Rectal smooth muscle tissue (tissue), 1 donor: ENCODE results near the gene ZNF778.
"Not testable (repeated sequence)": the region's sequence is repeated elsewhere in the genome, so short reads cannot be mapped to it uniquely, and the experiment has no call there.

Experiments
- H3K27ac ChIP-seq: one replicate; pipeline ENCODE4 v1.7.0; 2013; ENCODE audit warnings: low read depth, low read length, inconsistent platforms
- H3K27me3 ChIP-seq: one replicate; pipeline ENCODE4 v1.7.0; 2013; ENCODE audit warnings: low read length; ENCODE audit not compliant: control insufficient read depth, insufficient read depth
- H3K36me3 ChIP-seq: one replicate; pipeline ENCODE4 v1.7.0; 2013; ENCODE audit warnings: low read length; ENCODE audit not compliant: control insufficient read depth, insufficient read depth
- H3K4me1 ChIP-seq: one replicate; pipeline ENCODE4 v1.7.0; 2013; ENCODE audit warnings: low read length; ENCODE audit not compliant: control insufficient read depth, insufficient read depth
- H3K4me3 ChIP-seq: one replicate; pipeline ENCODE4 v1.7.0; 2013; ENCODE audit warnings: low read length
- H3K9ac ChIP-seq: one replicate; pipeline ENCODE4 v1.7.0; 2013; ENCODE audit warnings: low read length

The ZNF778 gene

GRCh38 chr16:89246903-89247733, 29.6 kb downstream of the ZNF778 start:
- H3K36me3 ChIP-seq, result no peaks in the 10 kb centered on the region
- H3K9ac ChIP-seq, result no peak overlapping the region
- peaks cover 5% of the 10 kb centered on the region for H3K4me1 ChIP-seq
- H3K27ac ChIP-seq, result no peak overlapping the region
- H3K4me3 ChIP-seq, result peak overlapping the region; percentile 45
- H3K27me3 ChIP-seq, result no peaks in the 10 kb centered on the region

DNA sequence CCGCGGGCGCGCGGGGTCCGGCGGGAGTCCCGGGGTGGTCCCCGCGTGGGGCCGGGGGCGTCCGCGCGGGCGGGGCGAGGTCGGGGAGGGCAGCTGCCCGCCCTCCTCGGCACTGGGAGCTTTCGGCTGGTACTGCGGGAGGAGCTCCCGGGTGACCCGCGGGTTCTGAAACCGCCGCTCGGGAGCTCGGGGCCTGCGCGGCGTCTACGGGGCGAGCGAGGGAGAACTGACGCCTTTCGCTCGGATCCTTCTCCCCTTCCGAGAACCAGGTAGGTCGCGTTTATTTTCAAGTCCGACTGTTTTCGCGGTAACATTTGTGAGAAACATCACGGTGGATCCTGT, 30.2 kb downstream of the ZNF778 start:
- H3K4me3 ChIP-seq, result peak overlapping the region; percentile 21
- H3K27me3 ChIP-seq, H3K9ac ChIP-seq, H3K36me3 ChIP-seq, H3K27ac ChIP-seq, H3K4me1 ChIP-seq: not testable (repeated sequence)

GRCh38 chr16:89248196-89248982, 30.9 kb downstream of the ZNF778 start:
- peak overlapping the region; percentile 21 for H3K4me3 ChIP-seq

DNA sequence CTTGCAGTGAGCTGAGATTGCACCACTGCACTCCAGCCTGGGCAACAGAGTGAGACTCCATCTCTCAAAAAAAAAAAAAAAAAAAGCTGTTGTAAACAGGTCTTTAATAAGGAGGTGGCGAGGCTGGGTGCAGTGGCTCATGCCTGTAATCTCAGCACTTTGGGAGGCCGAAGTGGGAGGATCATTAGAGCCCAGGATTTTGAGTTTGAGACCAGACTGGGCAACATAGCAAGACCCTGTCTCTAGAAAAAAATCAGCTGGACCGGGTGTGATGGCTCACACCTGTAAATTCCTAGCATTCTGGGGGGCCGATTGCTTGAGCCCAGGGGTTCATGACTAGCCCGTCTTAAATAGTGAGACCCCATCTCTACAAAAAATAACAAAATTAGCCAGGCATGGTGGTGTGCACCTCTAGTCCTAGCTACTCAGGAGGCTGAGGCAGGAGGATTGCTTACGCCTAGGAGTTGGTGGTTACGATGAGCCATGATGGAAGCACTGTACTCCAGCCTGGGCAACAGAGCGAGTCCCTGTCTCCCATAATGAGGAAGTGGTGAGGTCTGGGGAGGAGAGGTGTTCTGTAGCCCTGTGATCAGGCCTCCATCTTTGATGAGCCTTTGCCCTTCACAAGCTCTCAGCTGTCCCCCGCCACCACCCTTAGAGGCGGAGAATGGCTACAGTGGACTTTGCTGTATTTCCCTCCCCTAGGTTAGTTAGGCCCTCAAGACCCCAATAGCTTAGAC, 36.2 kb downstream of the ZNF778 start:
- Histone ChIP-seq H3K36me3 (no peaks in the 10 kb centered on the region), H3K4me1 (no peaks in the 10 kb centered on the region), H3K27me3 (peaks cover 7% of the 10 kb centered on the region), H3K27ac (no peak overlapping the region), H3K9ac (no peak overlapping the region), H3K4me3 (no peak overlapping the region)

More at GRCh38 chr16:89248196-89248982, 30.9 kb downstream of the ZNF778 start:
- peaks cover 5% of the 10 kb centered on the region for H3K4me1 ChIP-seq
- no peaks in the 10 kb centered on the region for H3K27me3 ChIP-seq
- H3K36me3 ChIP-seq, result no peaks in the 10 kb centered on the region
- H3K9ac ChIP-seq, result no peak overlapping the region
- H3K27ac ChIP-seq, result no peak overlapping the region

DNA sequence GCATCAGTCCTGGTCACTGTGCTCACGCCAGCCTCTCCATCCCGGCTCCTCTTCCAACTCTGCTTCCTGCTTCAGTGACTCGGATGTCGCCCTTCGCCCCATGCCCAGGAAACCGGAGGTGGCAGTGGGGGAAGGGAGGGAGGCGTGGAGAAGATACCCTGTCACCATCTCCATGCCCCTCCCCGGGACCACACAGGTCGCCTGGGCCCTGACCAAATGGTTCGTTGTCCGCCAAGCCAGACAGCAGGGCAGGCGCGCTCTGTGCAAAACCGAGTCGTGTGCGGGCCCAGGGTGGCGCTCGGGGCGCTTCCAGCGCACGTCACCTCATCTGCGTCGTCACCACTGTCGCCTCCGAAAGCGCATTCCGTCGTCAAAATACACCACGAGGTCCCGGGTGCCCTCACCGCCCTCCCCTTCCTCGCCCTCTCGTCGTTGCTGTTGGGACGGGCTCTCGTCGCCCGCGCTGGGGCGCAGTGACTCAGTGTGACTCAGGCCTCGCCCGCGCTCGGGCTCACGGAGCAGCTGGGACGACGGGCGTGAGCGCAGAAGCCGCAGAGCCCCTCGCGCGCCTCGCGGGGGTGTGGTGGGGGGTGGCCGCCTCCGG, 39.2 kb downstream of the ZNF778 start:
- peaks cover 7% of the 10 kb centered on the region for H3K27me3 ChIP-seq
- H3K36me3 ChIP-seq, result no peaks in the 10 kb centered on the region
- no peak overlapping the region for H3K9ac ChIP-seq
- peak overlapping the region; percentile 40 for H3K4me3 ChIP-seq
- no peaks in the 10 kb centered on the region for H3K4me1 ChIP-seq
- H3K27ac ChIP-seq, result no peak overlapping the region

GRCh38 chr16:89257281-89257731, 39.8 kb downstream of the ZNF778 start:
- H3K4me3 ChIP-seq, result peak overlapping the region; percentile 40
- no peaks in the 10 kb centered on the region for H3K4me1 ChIP-seq
- H3K27me3 ChIP-seq, result peaks cover 7% of the 10 kb centered on the region
- H3K36me3 ChIP-seq, result no peaks in the 10 kb centered on the region
- H3K9ac ChIP-seq, result no peak overlapping the region
- H3K27ac ChIP-seq, result no peak overlapping the region

- H3K27ac ChIP-seq, result no peak overlapping the region
- H3K4me3 ChIP-seq, result peak overlapping the region; percentile 40
Measured at GRCh38 chr16:89257757-89258465, 40.4 kb downstream of the ZNF778 start.

DNA sequence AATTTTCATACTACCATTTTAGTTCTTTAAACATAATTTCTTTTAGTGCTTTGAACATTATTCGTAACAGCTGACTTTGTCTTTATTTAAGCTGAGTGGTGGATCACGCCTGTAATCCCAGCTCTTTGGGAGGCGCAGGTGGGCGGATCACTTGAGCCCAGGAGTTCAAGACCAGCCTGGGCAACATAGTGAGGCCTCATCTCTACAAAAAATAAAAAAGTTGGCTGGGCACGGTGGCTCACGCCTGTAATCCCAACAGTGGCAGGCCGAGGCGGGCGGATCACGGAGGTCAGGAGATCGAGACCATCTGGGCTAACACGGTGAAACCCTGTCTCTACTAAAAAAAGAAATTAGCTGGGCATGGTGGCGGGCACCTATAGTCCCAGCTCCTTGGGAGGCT, 42.4 kb downstream of the ZNF778 start:
- not testable (repeated sequence) for H3K27me3 ChIP-seq, H3K27ac ChIP-seq, H3K4me1 ChIP-seq, H3K9ac ChIP-seq, H3K36me3 ChIP-seq, H3K4me3 ChIP-seq

More at GRCh38 chr16:89257757-89258465, 40.4 kb downstream of the ZNF778 start:
- Histone ChIP-seq H3K4me1 (no peaks in the 10 kb centered on the region), H3K36me3 (no peaks in the 10 kb centered on the region), H3K27me3 (peaks cover 7% of the 10 kb centered on the region), H3K9ac (no peak overlapping the region)

- Histone ChIP-seq H3K36me3 (peaks cover 3% of the 10 kb centered on the region), H3K9ac (no peak overlapping the region), H3K4me1 (no peaks in the 10 kb centered on the region), H3K4me3 (no peak overlapping the region), H3K27me3 (peaks cover 7% of the 10 kb centered on the region), H3K27ac (no peak overlapping the region)
Measured at GRCh38 chr16:89261691-89262563, 44.4 kb downstream of the ZNF778 start.

DNA sequence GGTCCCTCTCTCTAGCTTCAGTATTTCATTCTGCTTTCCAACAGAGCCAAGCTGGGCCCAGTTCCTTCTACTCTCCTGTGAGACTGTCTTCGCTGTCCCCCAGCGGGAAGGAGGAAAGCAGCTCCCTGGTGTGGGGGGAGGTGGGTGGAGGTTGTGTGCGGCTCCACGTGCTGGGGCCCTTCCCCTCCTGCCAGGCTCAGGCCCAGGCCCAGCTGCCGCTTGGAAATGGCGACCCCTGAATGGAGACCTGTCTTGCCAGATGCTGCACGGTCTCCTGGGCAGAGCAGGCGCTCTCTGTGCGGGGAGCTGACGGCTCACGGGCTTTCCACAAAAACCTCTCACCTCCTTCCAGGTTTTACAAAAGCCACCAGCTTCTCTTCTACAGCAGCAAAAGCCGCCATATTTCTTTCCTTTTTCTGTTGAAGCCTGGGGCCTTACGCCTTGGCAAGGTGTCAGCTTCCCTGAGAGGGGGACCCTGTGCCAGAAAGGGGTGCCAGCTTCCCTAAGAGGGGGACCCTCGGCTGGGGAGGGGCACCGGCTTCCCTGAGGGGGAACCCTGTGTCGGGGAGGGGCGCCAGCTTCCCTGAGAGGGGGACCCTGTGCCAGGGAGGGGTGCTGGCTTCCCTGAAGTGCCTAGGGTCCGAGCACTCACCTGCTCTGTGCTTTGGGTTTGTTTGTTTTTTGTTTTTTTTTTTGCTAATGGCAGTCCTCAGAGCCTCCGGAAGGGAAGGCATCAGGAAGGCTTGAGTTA, 47.5 kb downstream of the ZNF778 start:
- no peaks in the 10 kb centered on the region for H3K27me3 ChIP-seq
- no peak overlapping the region for H3K4me3 ChIP-seq
- H3K4me1 ChIP-seq, result no peaks in the 10 kb centered on the region
- H3K9ac ChIP-seq, result no peak overlapping the region
- peaks cover 9% of the 10 kb centered on the region for H3K36me3 ChIP-seq
- no peak overlapping the region for H3K27ac ChIP-seq
